Smooth muscle cell (in vitro differentiated cells): ENCODE data around the gene PSMA2. TPM values are rescaled to one million over a fixed set of nuclear protein-coding genes. Genes with fewer than 3 reads are reported as not detected.

Source experiments
- DNase-seq: peaks from one replicate; lab custom pipeline; 2025; ENCODE audit not compliant: unreplicated experiment; lab: John Stamatoyannopoulos, UW
- H2AFZ ChIP-seq: fragments of 200-600 bp; sonication (generic); 2 replicates; pipeline ENCODE4 v1.6.0; 2016; ENCODE audit warnings: antibody characterized with exemption, low read depth, mild to moderate bottlenecking
- H3F3A ChIP-seq: fragments of 200-600 bp; sonication (generic); 2 replicates; pipeline ENCODE4 v1.6.0; 2017; ENCODE audit warnings: antibody characterized with exemption, low read depth
- H3K27ac ChIP-seq: fragments of 200-600 bp; sonication (generic); 2 replicates; pipeline ENCODE4 v1.5.1; 2016; ENCODE audit warnings: low read depth, mild to moderate bottlenecking
- H3K27me3 ChIP-seq: fragments of 200-600 bp; sonication (generic); 2 replicates; pipeline ENCODE4 v1.6.1; 2016; ENCODE audit warnings: low read depth, mild to moderate bottlenecking
- H3K36me3 ChIP-seq: fragments of 200-600 bp; sonication (generic); 2 replicates; pipeline ENCODE4 v1.5.1; 2016; ENCODE audit warnings: low read depth
- H3K4me1 ChIP-seq: fragments of 200-600 bp; sonication (generic); 2 replicates; pipeline ENCODE4 v1.5.1; 2016; ENCODE audit warnings: low read depth
- H3K4me2 ChIP-seq: fragments of 200-600 bp; sonication (generic); 2 replicates; pipeline ENCODE4 v1.6.0; 2016; ENCODE audit warnings: mild to moderate bottlenecking
- H3K4me3 ChIP-seq: fragments of 200-600 bp; sonication (generic); 2 replicates; pipeline ENCODE4 v1.5.1; 2016; ENCODE audit warnings: mild to moderate bottlenecking
- H3K79me2 ChIP-seq: fragments of 200-600 bp; sonication (generic); 2 replicates; pipeline ENCODE4 v1.6.0; 2016; ENCODE audit warnings: low read depth, mild to moderate bottlenecking
- H3K9ac ChIP-seq: fragments of 200-600 bp; sonication (generic); 2 replicates; pipeline ENCODE4 v1.6.0; 2016; ENCODE audit warnings: low read depth
- H3K9me3 ChIP-seq: fragments of 200-600 bp; sonication (generic); replicated peaks from 2 replicates; pipeline ENCODE4 v1.5.1; 2016; ENCODE audit warnings: low read depth
- H4K20me1 ChIP-seq: fragments of 200-600 bp; sonication (generic); 2 replicates; pipeline ENCODE4 v1.6.0; 2016; ENCODE audit warnings: low read depth
- CTCF ChIP-seq: fragments of 200-600 bp; sonication (generic); IDR thresholded peaks from 2 replicates; pipeline ENCODE4 v1.5.1; 2017; ENCODE audit warnings: borderline replicate concordance, mild to moderate bottlenecking, antibody characterized with exemption; ENCODE audit not compliant: insufficient read depth, poor library complexity, severe bottlenecking
- WGBS: methylation state at CpG from one replicate; pipeline ENCODE4 v1.1.7; 2016; ENCODE audit warnings: low lambda C conversion rate; 5-methylcytosine and 5-hydroxymethylcytosine counted together
- polyA plus RNA-seq: library from polyadenylated mRNA; unstranded; fragments of >200 nt; fragmentation: Nextera tagmentation; extraction: Ambion mirVana; gene quantifications from 2 replicates; pipeline ENCODE4 v1.2.1, GENCODE V29; 2016
- total RNA-seq: library from RNA; depleted of rRNA; stranded (reverse); fragments of >200 nt; gene quantifications from 2 replicates; pipeline ENCODE4 v1.2.3, GENCODE V29; 2014

The PSMA2 gene
- total and polyA plus RNA-seq, 2 experiments from 2014 or later = 178 to 246 TPM

DNA sequence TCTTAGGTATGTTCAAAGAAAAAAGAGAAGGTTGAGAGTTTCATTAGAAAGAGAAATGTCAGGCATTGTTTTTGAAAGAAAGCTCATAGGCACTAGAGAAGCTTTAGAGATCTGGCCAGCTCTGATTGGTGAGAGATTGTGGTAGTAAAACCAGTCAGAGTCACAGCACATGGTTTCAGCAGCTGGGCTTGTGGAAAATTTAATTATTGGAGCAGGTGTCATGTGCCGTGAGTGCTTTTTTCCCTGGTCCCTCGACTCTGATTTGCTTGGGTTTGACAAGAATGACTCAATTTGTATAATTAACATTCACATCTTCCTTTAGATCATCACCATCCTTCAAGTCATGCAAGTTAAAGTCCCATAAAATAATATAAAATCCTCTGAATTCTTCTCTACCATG, 35.4 kb upstream of the PSMA2 start:
- H3K4me2 ChIP-seq = no peak overlapping the region
- H3K9me3 ChIP-seq = no peaks in the 10 kb centered on the region
- H3K79me2 ChIP-seq = no peaks in the 10 kb centered on the region
- H3K27ac ChIP-seq = no peak overlapping the region
- H3K9ac ChIP-seq = no peak overlapping the region
- H3F3A ChIP-seq = peaks cover 6% of the 10 kb centered on the region
- WGBS = 100% methylated on average over 2 of the region's 2 CpGs
- no peaks in the 10 kb centered on the region for H3K27me3 ChIP-seq
- no peak for TF ChIP-seq CTCF
- H3K36me3 ChIP-seq = no peaks in the 10 kb centered on the region
- no peak overlapping the region for H3K4me3 ChIP-seq
- H4K20me1 ChIP-seq = no peaks in the 10 kb centered on the region
- no peak overlapping the region for H2AFZ ChIP-seq
- DNase-seq = no peak
- H3K4me1 ChIP-seq = peaks cover 4% of the 10 kb centered on the region

DNA sequence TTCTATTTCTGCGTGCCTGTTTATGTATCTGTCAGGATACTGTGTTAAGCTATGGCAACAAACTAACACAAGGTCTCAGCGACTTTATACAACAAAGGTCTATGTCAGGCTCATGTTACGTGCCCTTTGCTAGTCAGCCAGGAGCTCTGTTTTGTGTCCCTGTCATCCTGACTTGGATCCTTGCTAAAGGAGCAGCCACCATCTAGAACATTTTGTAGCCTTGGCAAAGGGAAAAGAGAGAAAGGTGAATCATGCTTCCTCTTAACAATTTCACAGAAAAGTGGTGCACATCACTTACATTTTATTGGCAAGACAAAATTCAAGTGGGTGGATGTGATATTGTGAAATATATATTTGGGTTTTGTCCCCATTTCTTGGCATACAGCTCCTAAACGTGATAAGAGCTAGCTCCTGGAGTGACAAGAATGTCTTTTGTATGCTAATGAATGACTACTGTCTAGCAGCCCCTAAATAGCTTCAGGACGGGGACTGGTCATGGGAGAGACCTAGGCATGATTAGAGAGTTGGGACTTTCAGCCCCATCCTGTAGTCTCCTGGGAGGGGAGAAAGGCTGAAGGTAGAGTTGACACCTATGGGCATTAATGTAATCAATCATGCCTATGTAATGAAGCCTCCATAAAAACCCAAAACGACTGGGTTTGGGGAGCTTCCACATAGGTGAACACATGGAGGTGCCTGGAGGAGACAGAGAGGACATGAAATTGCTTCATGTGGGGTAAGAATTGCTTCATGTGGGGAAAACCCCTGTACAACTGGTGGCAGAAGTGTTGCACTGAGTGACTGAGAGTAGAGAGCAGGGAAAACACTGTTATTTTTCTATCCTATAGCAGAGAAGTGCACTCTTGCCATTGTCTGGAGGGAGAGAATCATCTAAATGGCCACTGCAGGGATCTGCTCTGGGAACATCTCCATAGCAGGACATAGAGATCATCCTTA, 33.2 kb upstream of the PSMA2 start:
- no peak for DNase-seq
- Histone ChIP-seq H3K4me2 (no peak overlapping the region), H3K4me1 (peaks cover 4% of the 10 kb centered on the region), H3K4me3 (no peak overlapping the region), H4K20me1 (no peaks in the 10 kb centered on the region), H3K27me3 (no peaks in the 10 kb centered on the region), H3F3A (no peaks in the 10 kb centered on the region), H3K79me2 (no peaks in the 10 kb centered on the region), H3K27ac (no peak overlapping the region), H3K9ac (no peak overlapping the region), H2AFZ (peak overlapping the region; percentile 69), H3K36me3 (no peaks in the 10 kb centered on the region), H3K9me3 (no peaks in the 10 kb centered on the region)
- WGBS = 45% methylated on average over 6 of the region's 6 CpGs
- no peak for TF ChIP-seq CTCF

DNA sequence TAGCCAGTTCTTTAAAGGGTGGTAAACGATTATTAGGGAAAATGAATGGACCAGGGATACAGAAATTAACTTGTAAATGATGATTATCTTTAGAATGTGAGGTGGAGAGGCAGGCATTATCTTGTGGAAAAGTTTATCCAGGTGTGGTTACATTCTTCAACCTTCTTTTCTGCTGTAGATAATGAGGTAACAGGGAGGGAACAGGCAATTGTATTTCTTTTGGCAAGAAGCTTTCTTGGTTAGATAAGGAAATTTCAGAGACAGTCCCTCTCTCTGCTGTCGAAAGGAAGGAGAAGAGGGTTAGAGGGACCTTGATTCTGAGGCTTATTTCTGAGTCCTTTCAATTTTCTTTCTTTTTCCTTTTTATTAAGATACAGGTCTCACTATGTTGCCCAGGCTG, 32.3 kb upstream of the PSMA2 start:
- Histone ChIP-seq H4K20me1 (no peaks in the 10 kb centered on the region), H3K27me3 (no peaks in the 10 kb centered on the region), H3K27ac (no peak overlapping the region), H3K9me3 (no peaks in the 10 kb centered on the region), H3K36me3 (no peaks in the 10 kb centered on the region), H3K9ac (no peak overlapping the region), H3K4me2 (no peak overlapping the region), H3K4me3 (no peak overlapping the region), H3F3A (no peaks in the 10 kb centered on the region), H3K4me1 (peaks cover 4% of the 10 kb centered on the region), H2AFZ (no peak overlapping the region), H3K79me2 (no peaks in the 10 kb centered on the region)
- WGBS = 91% methylated on average over 2 of the region's 2 CpGs
- DNase-seq = no peak
- TF ChIP-seq CTCF = no peak
